HuH-7 (cell line): ENCODE results near the gene EPB41.
A peak's percentile ranks its signal among the peaks of the same experiment; 100 is the strongest.
"Not testable (repeated sequence)": the region's sequence is repeated elsewhere in the genome, so short reads cannot be mapped to it uniquely, and the experiment has no call there.

ENCODE experiments used
- DNase-seq: peaks from one replicate; pipeline ENCODE4 v3.0.0; 2011; ENCODE audit warnings: low spot score

Gene EPB41

GRCh38 chr1:29133861-29134694 is 219.7 kb downstream of the EPB41 start:
- no peak for DNase-seq

- no peak for DNase-seq
These were observed 220.3 kb downstream of the EPB41 start for GRCh38 chr1:29134695-29135028.

- no peak for DNase-seq
These were observed 222.1 kb downstream of the EPB41 start for GRCh38 chr1:29136391-29136915.

- DNase-seq = no peak
These were observed 228.3 kb downstream of the EPB41 start for GRCh38 chr1:29142714-29143113.

GRCh38 chr1:29144178-29144577 is 229.8 kb downstream of the EPB41 start:
- DNase-seq = no peak

GRCh38 chr1:29145739-29146437 is 231.5 kb downstream of the EPB41 start:
- peak; percentile 78 for DNase-seq

- DNase-seq = no peak
These were observed 234.5 kb downstream of the EPB41 start for GRCh38 chr1:29148656-29149491.

- DNase-seq = not testable (repeated sequence)
These were observed 236.0 kb downstream of the EPB41 start for GRCh38 chr1:29150346-29150745.

GRCh38 chr1:29152046-29152805 is 237.9 kb downstream of the EPB41 start:
- no peak for DNase-seq

GRCh38 chr1:29156543-29157268 is 242.3 kb downstream of the EPB41 start:
- DNase-seq = no peak

- no peak for DNase-seq
These were observed 242.9 kb downstream of the EPB41 start for GRCh38 chr1:29157269-29157601.

GRCh38 chr1:29159773-29160172 is 245.4 kb downstream of the EPB41 start:
- DNase-seq = no peak

GRCh38 chr1:29162025-29162424 is 247.7 kb downstream of the EPB41 start:
- DNase-seq = no peak

GRCh38 chr1:29162476-29163138 is 248.2 kb downstream of the EPB41 start:
- DNase-seq = no peak

- no peak for DNase-seq
These were observed 250.2 kb downstream of the EPB41 start for GRCh38 chr1:29164588-29164987.

- no peak for DNase-seq
These were observed 252.0 kb downstream of the EPB41 start for GRCh38 chr1:29166291-29166878.

- no peak for DNase-seq
These were observed 253.5 kb downstream of the EPB41 start for GRCh38 chr1:29167904-29168303.
